IMR-90 (cell line): Measurements from ENCODE around the gene WDR11. TPM values are rescaled to one million over a fixed set of nuclear protein-coding genes. Genes with fewer than 3 reads are reported as not detected.

Experiments
- ATAC-seq: fragments of 200-7000 bp; cut with Tn5 transposase; 2 replicates; pipeline ENCODE4 v1.9.1; 2020; ENCODE audit warnings: low read depth, mild to moderate bottlenecking, moderate library complexity
- BruUV-seq: library from RNA; stranded (reverse); fragments of 400-500 nt; replicated peaks from 2 replicates; lab custom pipeline; 2021; lab: Mats Ljungman, UMichigan
- CTCF ChIA-PET: fragments of 300-600 bp; formaldehyde crosslinking; extraction: SDS; loops from one replicate; lab custom pipeline; 2021; ENCODE audit warnings: antibody characterized with exemption; lab: Yijun Ruan, JAX
- POLR2A ChIA-PET: fragments of 300-600 bp; sonication (Branson Sonifier 250); formaldehyde crosslinking; loops from one replicate; lab custom pipeline; 2022; ENCODE audit warnings: antibody characterized with exemption; ENCODE audit not compliant: unreplicated experiment; lab: Charles Lee
- DNase-seq: peaks from one replicate; pipeline ENCODE4 v3.0.0; 2013
- H2AFZ ChIP-seq: replicated peaks from 2 replicates; pipeline ENCODE3; 2013; ENCODE audit warnings: low read length, mild to moderate bottlenecking; ENCODE audit not compliant: poor library complexity
- H2AK5ac ChIP-seq: 2 replicates; pipeline ENCODE4 v1.6.1; 2013; ENCODE audit warnings: low read depth, low read length, inconsistent platforms
- H2AK9ac ChIP-seq: replicated peaks from 2 replicates; pipeline ENCODE3; 2013; ENCODE audit warnings: mild to moderate bottlenecking, low read depth, low read length, moderate library complexity; ENCODE audit not compliant: poor library complexity
- H2BK120ac ChIP-seq: 2 replicates; pipeline ENCODE4 v1.6.1; 2013; ENCODE audit warnings: low read depth, low read length, inconsistent platforms
- H2BK15ac ChIP-seq: 3 replicates; pipeline ENCODE4 v1.6.1; 2013; ENCODE audit warnings: low read depth, low read length, inconsistent platforms
- H2BK20ac ChIP-seq: 2 replicates; pipeline ENCODE4 v1.6.1; 2013; ENCODE audit warnings: low read depth, mild to moderate bottlenecking, inconsistent platforms, low read length, moderate library complexity
- H2BK5ac ChIP-seq: 2 replicates; pipeline ENCODE4 v1.6.1; 2013; ENCODE audit warnings: mild to moderate bottlenecking, low read depth, low read length, inconsistent platforms; ENCODE audit not compliant: poor library complexity, severe bottlenecking
- H3K14ac ChIP-seq: replicated peaks from 2 replicates; pipeline ENCODE4 v1.6.1; 2013; ENCODE audit warnings: low read depth, low read length, inconsistent platforms
- H3K18ac ChIP-seq: 2 replicates; pipeline ENCODE4 v1.6.1; 2013; ENCODE audit warnings: low read depth, low read length, control low read depth
- H3K23ac ChIP-seq: 2 replicates; pipeline ENCODE4 v1.6.1; 2013; ENCODE audit warnings: low read depth, low read length, inconsistent platforms
- H3K27ac ChIP-seq: 2 replicates; pipeline ENCODE4 v1.5.1; 2013; ENCODE audit warnings: mild to moderate bottlenecking, control low read depth, low read length; ENCODE audit not compliant: insufficient read depth
- H3K27me3 ChIP-seq: 2 replicates; pipeline ENCODE4 v1.6.1; 2013; ENCODE audit warnings: low read length; ENCODE audit not compliant: control insufficient read depth, insufficient read depth
- H3K36me3 ChIP-seq: 2 replicates; pipeline ENCODE4 v1.6.1; 2013; ENCODE audit warnings: low read length, mixed read lengths; ENCODE audit not compliant: control insufficient read depth, insufficient read depth
- H3K4ac ChIP-seq: 2 replicates; pipeline ENCODE4 v1.6.1; 2013; ENCODE audit warnings: low read depth, low read length, inconsistent platforms
- H3K4me1 ChIP-seq: 2 replicates; pipeline ENCODE4 v1.6.1; 2013; ENCODE audit warnings: low read length, mixed read lengths; ENCODE audit not compliant: control insufficient read depth, insufficient read depth
- H3K4me2 ChIP-seq: 2 replicates; pipeline ENCODE4 v1.6.1; 2013; ENCODE audit warnings: low read depth, mild to moderate bottlenecking, control low read depth, low read length, moderate library complexity
- H3K4me3 ChIP-seq: 2 replicates; pipeline ENCODE4 v1.5.1; 2013; ENCODE audit warnings: low read depth, mild to moderate bottlenecking, control low read depth, low read length, moderate library complexity; ENCODE audit not compliant: insufficient read depth
- H3K56ac ChIP-seq: 2 replicates; pipeline ENCODE4 v1.6.1; 2013; ENCODE audit warnings: low read length, inconsistent platforms; ENCODE audit not compliant: insufficient read depth; ENCODE audit errors: extremely low read depth
- H3K79me1 ChIP-seq, 2 experiments: 2 replicates each; pipeline ENCODE4 v1.6.1; 2013; ENCODE audit warnings: low read length in 2 of 2, inconsistent platforms in 1 of 2, low read depth in 1 of 2
- H3K9ac ChIP-seq: 2 replicates; pipeline ENCODE4 v1.6.1; 2013; ENCODE audit warnings: low read depth, low read length, control low read depth
- H3K9me1 ChIP-seq: 2 replicates; pipeline ENCODE4 v1.6.1; 2013; ENCODE audit warnings: low read length, inconsistent platforms; ENCODE audit not compliant: insufficient read depth
- H3K9me3 ChIP-seq: 2 replicates; pipeline ENCODE4 v1.6.1; 2013; ENCODE audit warnings: low read length; ENCODE audit not compliant: control insufficient read depth, insufficient read depth
- H4K20me1 ChIP-seq: 2 replicates; pipeline ENCODE4 v1.6.1; 2013; ENCODE audit warnings: low read length, inconsistent platforms; ENCODE audit not compliant: insufficient read depth
- H4K5ac ChIP-seq: 2 replicates; pipeline ENCODE4 v1.6.1; 2013; ENCODE audit warnings: mild to moderate bottlenecking, low read depth, low read length, control low read depth
- H4K8ac ChIP-seq, 2 experiments: 2 replicates each; pipeline ENCODE4 v1.6.1; 2013; ENCODE audit warnings: low read depth in 2 of 2, low read length in 2 of 2, control low read depth in 1 of 2, inconsistent platforms in 1 of 2
- H4K91ac ChIP-seq: 2 replicates; pipeline ENCODE4 v1.6.1; 2013; ENCODE audit warnings: low read depth, low read length, inconsistent platforms; ENCODE audit not compliant: insufficient read depth
- BHLHE40 ChIP-seq: fragments of 150-350 bp; IDR thresholded peaks from 2 replicates; pipeline ENCODE4 v1.6.1; 2016; ENCODE audit warnings: mild to moderate bottlenecking, low read depth, low read length
- CEBPB ChIP-seq: IDR thresholded peaks from 2 replicates; pipeline ENCODE4 v1.6.1; 2012; ENCODE audit warnings: low read depth, low read length, improper control_type of control experiment
- CHD1 ChIP-seq: IDR thresholded peaks from 2 replicates; pipeline ENCODE4 v1.6.1; 2012; ENCODE audit warnings: low read depth, low read length, improper control_type of control experiment
- FOS ChIP-seq: fragments of 150-350 bp; IDR thresholded peaks from 2 replicates; pipeline ENCODE4 v1.6.1; 2016; ENCODE audit warnings: low read depth, low read length
- MAFK ChIP-seq: IDR thresholded peaks from 2 replicates; pipeline ENCODE4 v1.6.1; 2012; ENCODE audit warnings: low read depth, low read length, improper control_type of control experiment
- MAZ ChIP-seq: IDR thresholded peaks from 2 replicates; pipeline ENCODE4 v1.6.1; 2012; ENCODE audit warnings: low read depth, mild to moderate bottlenecking, low read length, improper control_type of control experiment, moderate library complexity, borderline replicate concordance
- NFE2L2 ChIP-seq: fragments of 150-350 bp; IDR thresholded peaks from 2 replicates; pipeline ENCODE4 v1.6.1; 2016; ENCODE audit warnings: low read depth, mild to moderate bottlenecking, low read length
- POLR2A ChIP-seq: IDR thresholded peaks from 2 replicates; pipeline ENCODE4 v1.6.1; 2012; ENCODE audit warnings: mild to moderate bottlenecking, low read depth, low read length
- RCOR1 ChIP-seq: IDR thresholded peaks from 2 replicates; pipeline ENCODE4 v1.6.1; 2012; ENCODE audit warnings: mild to moderate bottlenecking, low read length, improper control_type of control experiment; ENCODE audit not compliant: insufficient replicate concordance
- RFX5 ChIP-seq: IDR thresholded peaks from 2 replicates; pipeline ENCODE4 v1.8.0; 2012; ENCODE audit warnings: low read depth, mild to moderate bottlenecking, low read length, moderate library complexity
- SMC3 ChIP-seq: fragments of 150-350 bp; IDR thresholded peaks from 2 replicates; pipeline ENCODE4 v1.6.1; 2016; ENCODE audit warnings: low read depth, mild to moderate bottlenecking, antibody characterized with exemption, low read length, moderate library complexity
- WGBS, 2 experiments: methylation state at CpG; one replicate each; pipeline versions ENCODE4 v1.1.5 to v1.1.7; 2013; ENCODE audit warnings: missing lambda C conversion rate in 2 of 2; ENCODE audit not compliant: insufficient read length in 1 of 2; ENCODE audit errors: extremely low coverage in 2 of 2; 5-methylcytosine and 5-hydroxymethylcytosine counted together
- dilution Hi-C: fragments of 300-500 bp; cut with HindIII; formaldehyde crosslinking; loops from one replicate; pipeline ENCODE4 v1.14.3; 2018; ENCODE audit warnings: low sequenced_read_pairs; ENCODE audit not compliant: unreplicated experiment
- in situ Hi-C: fragments of 300-500 bp; cut with MboI; formaldehyde crosslinking; loops from 3 replicates; pipeline ENCODE4 v1.14.3; 2019; ENCODE audit warnings: low sequenced_read_pairs, inconsistent platforms, mixed read lengths
- intact Hi-C: fragments of 100-400 bp; cut with micrococcal nuclease; formaldehyde crosslinking; loops from 2 replicates; pipeline ENCODE4 v1.10.0; 2022
- polyA plus RNA-seq, 3 experiments: library from polyadenylated mRNA; depleted of rRNA; stranded (reverse); fragments of >200 nt; gene quantifications; 2 replicates each; pipeline ENCODE4 v1.2.3, GENCODE V29; 2012; ENCODE audit warnings: low replicate concordance in 1 of 3
- total RNA-seq: library from RNA; depleted of rRNA; stranded (reverse); fragments of >200 nt; gene quantifications from 2 replicates; pipeline ENCODE4 v1.2.3, GENCODE V29; 2012
- TF ChIP-seq, protein P1 (sequence below): fragments of 150-350 bp; IDR thresholded peaks from 2 replicates; pipeline ENCODE4 v1.6.1; 2016; ENCODE audit warnings: low read depth, mild to moderate bottlenecking, low read length, moderate library complexity, borderline replicate concordance

WDR11 gene
- total and polyA plus RNA-seq, 2 of the 4 experiments (the other 2 are of a cell fraction): 31.6 to 62.6 TPM

DNA sequence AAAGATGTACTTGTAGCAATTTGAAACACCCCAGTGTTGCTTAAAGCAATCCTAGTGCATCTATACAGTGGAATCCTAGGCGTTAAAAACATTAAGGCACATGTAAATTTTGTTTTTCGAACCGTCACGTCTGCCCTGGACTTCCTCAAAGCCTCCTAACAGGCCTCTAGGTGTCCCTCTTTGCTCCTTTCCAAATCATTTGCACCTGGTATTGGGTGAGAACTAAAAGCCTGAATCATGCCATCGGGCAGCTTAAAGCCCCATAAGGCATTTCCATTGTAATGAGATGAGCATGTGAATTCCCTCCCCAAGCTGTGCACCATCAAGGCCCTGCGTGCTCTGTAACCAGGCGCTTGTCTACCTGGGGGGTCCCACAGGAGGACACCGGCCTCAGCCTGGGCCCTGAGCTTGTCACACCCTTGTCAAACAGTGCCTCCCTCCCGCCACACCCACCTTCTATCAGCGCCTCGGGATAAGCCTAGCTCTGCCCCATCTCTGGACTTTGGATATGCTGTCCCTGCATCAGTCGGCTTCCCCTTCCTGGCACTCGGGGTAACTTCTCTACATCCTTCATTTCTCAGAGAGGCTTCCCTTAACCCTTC, 89.2 kb downstream of the WDR11 start:
- Histone ChIP-seq H3K14ac (no peak overlapping the region), H3K9me3 (no peaks in the 10 kb centered on the region), H3K79me1 (no peaks in the 10 kb centered on the region), H2BK20ac (no peak overlapping the region), H3K23ac (no peak overlapping the region), H2BK15ac (no peak overlapping the region), H3K4me1 (no peaks in the 10 kb centered on the region), H3K4me2 (no peak overlapping the region), H2AK9ac (no peak overlapping the region), H3K56ac (no peak overlapping the region), H3K27ac (no peak overlapping the region), H2BK5ac (no peak overlapping the region), H3K4ac (no peak overlapping the region), H4K20me1 (no peaks in the 10 kb centered on the region), H3K27me3 (no peaks in the 10 kb centered on the region; the same call in 1 of the 2 replicates), H4K8ac (no peak overlapping the region), H2BK120ac (no peak overlapping the region), H3K36me3 (no peaks in the 10 kb centered on the region), H2AFZ (peak overlapping the region; percentile 27), H3K9ac (no peak overlapping the region), H3K9me1 (no peaks in the 10 kb centered on the region), H3K18ac (no peak overlapping the region), H4K5ac (no peak overlapping the region), H2AK5ac (no peak overlapping the region), H3K4me3 (no peak overlapping the region), H4K91ac (no peak overlapping the region)
- DNase-seq: no peak
- dilution Hi-C loops: no loop called here
- TF ChIP-seq FOS: no peak
- TF ChIP-seq NFE2L2: no peak
- TF ChIP-seq SMC3: no peak
- TF ChIP-seq CEBPB: no peak
- TF ChIP-seq RCOR1: no peak
- TF ChIP-seq, protein P1, sequence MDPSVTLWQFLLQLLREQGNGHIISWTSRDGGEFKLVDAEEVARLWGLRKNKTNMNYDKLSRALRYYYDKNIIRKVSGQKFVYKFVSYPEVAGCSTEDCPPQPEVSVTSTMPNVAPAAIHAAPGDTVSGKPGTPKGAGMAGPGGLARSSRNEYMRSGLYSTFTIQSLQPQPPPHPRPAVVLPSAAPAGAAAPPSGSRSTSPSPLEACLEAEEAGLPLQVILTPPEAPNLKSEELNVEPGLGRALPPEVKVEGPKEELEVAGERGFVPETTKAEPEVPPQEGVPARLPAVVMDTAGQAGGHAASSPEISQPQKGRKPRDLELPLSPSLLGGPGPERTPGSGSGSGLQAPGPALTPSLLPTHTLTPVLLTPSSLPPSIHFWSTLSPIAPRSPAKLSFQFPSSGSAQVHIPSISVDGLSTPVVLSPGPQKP: no peak
- TF ChIP-seq BHLHE40: no peak
- TF ChIP-seq POLR2A: no peak
- TF ChIP-seq RFX5: no peak
- TF ChIP-seq MAFK: no peak
- no peak for TF ChIP-seq CHD1
- no peak for TF ChIP-seq MAZ
- ChIA-PET CTCF (no interaction called here), POLR2A (no interaction called here)
- BruUV-seq: no TSS peak
- in situ Hi-C loops: no loop called here
- intact Hi-C loops: loop anchor here (5.0 to 10.0 kb wide), 2 partner anchors 667 to 1624 kb away; partner anchors contain the start of gene DMBT1
- no peak for ATAC-seq
- 20% methylated on average over 2 of the region's 13 CpGs; no CpG with 5 or more reads in 1 of the 2 experiments for WGBS, 2 experiments
